Neural cell (in vitro differentiated cells): ENCODE data around the gene COL17A1. TPM values are rescaled to one million over a fixed set of nuclear protein-coding genes. Genes with fewer than 3 reads are reported as not detected.

Experiments
- H2AFZ ChIP-seq: fragments of 200-600, 300-800 bp; sonication (generic), shearing (Covaris generic); 2 replicates; pipeline ENCODE4 v1.6.0; 2014; ENCODE audit warnings: low read depth, mild to moderate bottlenecking, antibody characterized with exemption, low read length, moderate library complexity
- H3F3A ChIP-seq: fragments of 200-600 bp; shearing (Covaris generic); 2 replicates; pipeline ENCODE4 v1.6.1; 2016; ENCODE audit warnings: mild to moderate bottlenecking, moderate library complexity, mixed read lengths, antibody characterized with exemption, low read length; ENCODE audit not compliant: insufficient read depth, poor library complexity, severe bottlenecking
- H3K27ac ChIP-seq: fragments of 200-600, 300-800 bp; sonication (generic), shearing (Covaris generic); 2 replicates; pipeline ENCODE4 v1.5.1; 2014; ENCODE audit warnings: mild to moderate bottlenecking, low read length, moderate library complexity
- H3K27me3 ChIP-seq: fragments of 300-800, 200-600 bp; sonication (generic), shearing (Covaris generic); 2 replicates; pipeline ENCODE4 v1.6.0; 2014; ENCODE audit warnings: mild to moderate bottlenecking, low read depth, low read length, moderate library complexity; ENCODE audit not compliant: insufficient read depth
- H3K36me3 ChIP-seq: fragments of 300-800, 200-600 bp; sonication (generic), shearing (Covaris generic); 2 replicates; pipeline ENCODE4 v1.5.1; 2014; ENCODE audit warnings: mild to moderate bottlenecking, antibody characterized with exemption, low read length, moderate library complexity; ENCODE audit not compliant: insufficient read depth
- H3K4me2 ChIP-seq: fragments of 300-800, 200-600 bp; sonication (generic), shearing (Covaris generic); 2 replicates; pipeline ENCODE4 v1.6.0; 2014; ENCODE audit warnings: mild to moderate bottlenecking, low read length
- H3K4me3 ChIP-seq: fragments of 300-800, 200-600 bp; sonication (generic), shearing (Covaris generic); 2 replicates; pipeline ENCODE4 v1.5.1; 2014; ENCODE audit warnings: mild to moderate bottlenecking, low read length, moderate library complexity
- H3K79me2 ChIP-seq: fragments of 200-600 bp; shearing (Covaris generic); replicated peaks from 2 replicates; pipeline ENCODE4 v1.6.0; 2014; ENCODE audit warnings: mild to moderate bottlenecking, low read length, moderate library complexity; ENCODE audit not compliant: insufficient read depth
- H3K9ac ChIP-seq: fragments of 300-800, 200-600 bp; sonication (generic), shearing (Covaris generic); 2 replicates; pipeline ENCODE4 v1.6.1; 2016; ENCODE audit warnings: mild to moderate bottlenecking, low read length, mixed read lengths
- H3K9me2 ChIP-seq: fragments of 200-600 bp; shearing (Covaris generic); 2 replicates; pipeline ENCODE4 v1.6.1; 2016; ENCODE audit warnings: mild to moderate bottlenecking, low read length, mixed read lengths; ENCODE audit not compliant: insufficient read depth
- H3K9me3 ChIP-seq: fragments of 200-600, 300-800 bp; sonication (generic), shearing (Covaris generic); 2 replicates; pipeline ENCODE4 v1.6.1; 2016; ENCODE audit warnings: mild to moderate bottlenecking, mixed run types, low read length, moderate library complexity, mixed read lengths
- H4K20me1 ChIP-seq: fragments of 200-600 bp; shearing (Covaris generic); 2 replicates; pipeline ENCODE4 v1.6.1; 2016; ENCODE audit warnings: mild to moderate bottlenecking, mixed run types; ENCODE audit not compliant: insufficient read depth
- CTCF ChIP-seq: fragments of 450-650 bp; IDR thresholded peaks from 2 replicates; pipeline ENCODE4 v1.5.1; 2014; ENCODE audit warnings: antibody characterized with exemption, mild to moderate bottlenecking, moderate library complexity; ENCODE audit not compliant: poor library complexity, severe bottlenecking
- EP300 ChIP-seq: fragments of 450-650 bp; conservative IDR thresholded peaks from 2 replicates; pipeline ENCODE4 v1.6.1; 2014; ENCODE audit warnings: antibody characterized with exemption, mild to moderate bottlenecking, moderate library complexity; ENCODE audit not compliant: poor library complexity, severe bottlenecking
- EZH2 ChIP-seq: fragments of 200-600, 300-800 bp; shearing (Covaris generic), sonication (generic); IDR thresholded peaks from 2 replicates; pipeline ENCODE4 v1.6.1; 2014; ENCODE audit warnings: antibody characterized with exemption, low read length, borderline replicate concordance, mild to moderate bottlenecking; ENCODE audit not compliant: insufficient read depth, poor library complexity, severe bottlenecking
- MXI1 ChIP-seq: fragments of 450-650 bp; conservative IDR thresholded peaks from 2 replicates; pipeline ENCODE4 v1.6.1; 2014; ENCODE audit warnings: antibody characterized with exemption, mild to moderate bottlenecking; ENCODE audit not compliant: poor library complexity, severe bottlenecking
- POLR2AphosphoS5 ChIP-seq: IDR thresholded peaks from 2 replicates; pipeline ENCODE4 v1.6.1; 2012
- RAD21 ChIP-seq: fragments of 450-650 bp; conservative IDR thresholded peaks from 2 replicates; pipeline ENCODE4 v1.6.1; 2014; ENCODE audit warnings: antibody characterized with exemption, mild to moderate bottlenecking, moderate library complexity
- REST ChIP-seq: IDR thresholded peaks from 2 replicates; pipeline ENCODE4 v1.6.1; 2012; ENCODE audit warnings: borderline replicate concordance
- SMC3 ChIP-seq: fragments of 450-650 bp; conservative IDR thresholded peaks from 2 replicates; pipeline ENCODE4 v1.6.1; 2014; ENCODE audit warnings: antibody characterized with exemption, mild to moderate bottlenecking, moderate library complexity; ENCODE audit not compliant: poor library complexity
- TAF1 ChIP-seq: IDR thresholded peaks from 2 replicates; pipeline ENCODE4 v1.6.1; 2012; ENCODE audit warnings: low read depth
- polyA plus RNA-seq: library from polyadenylated mRNA; depleted of rRNA; stranded (reverse); fragments of >200 nt; gene quantifications from 2 replicates; pipeline ENCODE4 v1.2.3, GENCODE V29; 2014

Gene COL17A1
- polyA plus RNA-seq, 1 donor from 2014 or later, result not detected

- H3K36me3 ChIP-seq, result no peaks in the 10 kb centered on the region
- no peak overlapping the region for H3K4me2 ChIP-seq
- H2AFZ ChIP-seq, result no peak overlapping the region
- no peaks in the 10 kb centered on the region for H3F3A ChIP-seq
- TF ChIP-seq RAD21 (no peak), TAF1 (no peak), CTCF (no peak), MXI1 (no peak), EZH2 (no peak), POLR2AphosphoS5 (no peak), SMC3 (no peak), REST (no peak), EP300 (no peak)
- no peaks in the 10 kb centered on the region for H3K9me2 ChIP-seq
- H3K27me3 ChIP-seq, result no peaks in the 10 kb centered on the region
- H3K79me2 ChIP-seq, result no peaks in the 10 kb centered on the region
- no peak overlapping the region for H3K9ac ChIP-seq
- no peak overlapping the region for H3K4me3 ChIP-seq
- no peaks in the 10 kb centered on the region for H3K9me3 ChIP-seq
- H3K27ac ChIP-seq, result no peak overlapping the region
- H4K20me1 ChIP-seq, result no peaks in the 10 kb centered on the region
Measured at GRCh38 chr10:104088239-104088638, 2.6 kb upstream of the COL17A1 start.

- Histone ChIP-seq H3K4me2 (no peak overlapping the region), H2AFZ (no peak overlapping the region), H3K9ac (no peak overlapping the region)
Measured at GRCh38 chr10:104084482-104085142, 1.1 kb downstream of the COL17A1 start.

More at GRCh38 chr10:104084482-104085142, 1.1 kb downstream of the COL17A1 start:
- no peak overlapping the region for H3K27ac ChIP-seq
- no peaks in the 10 kb centered on the region for H3K27me3 ChIP-seq
- no peaks in the 10 kb centered on the region for H3K9me2 ChIP-seq
- H3K9me3 ChIP-seq, result no peaks in the 10 kb centered on the region
- no peaks in the 10 kb centered on the region for H4K20me1 ChIP-seq
- H3F3A ChIP-seq, result no peaks in the 10 kb centered on the region
- no peaks in the 10 kb centered on the region for H3K79me2 ChIP-seq
- H3K36me3 ChIP-seq, result no peaks in the 10 kb centered on the region
- no peak overlapping the region for H3K4me3 ChIP-seq
- TF ChIP-seq CTCF, result no peak
- no peak for TF ChIP-seq TAF1
- TF ChIP-seq RAD21, result no peak
